RPMI8226 (cell line): ENCODE results near the gene GTF3C5.

Source experiments
- DNase-seq: peaks from one replicate; pipeline ENCODE4 v3.0.0-alpha.2; 2015

Gene GTF3C5

DNA sequence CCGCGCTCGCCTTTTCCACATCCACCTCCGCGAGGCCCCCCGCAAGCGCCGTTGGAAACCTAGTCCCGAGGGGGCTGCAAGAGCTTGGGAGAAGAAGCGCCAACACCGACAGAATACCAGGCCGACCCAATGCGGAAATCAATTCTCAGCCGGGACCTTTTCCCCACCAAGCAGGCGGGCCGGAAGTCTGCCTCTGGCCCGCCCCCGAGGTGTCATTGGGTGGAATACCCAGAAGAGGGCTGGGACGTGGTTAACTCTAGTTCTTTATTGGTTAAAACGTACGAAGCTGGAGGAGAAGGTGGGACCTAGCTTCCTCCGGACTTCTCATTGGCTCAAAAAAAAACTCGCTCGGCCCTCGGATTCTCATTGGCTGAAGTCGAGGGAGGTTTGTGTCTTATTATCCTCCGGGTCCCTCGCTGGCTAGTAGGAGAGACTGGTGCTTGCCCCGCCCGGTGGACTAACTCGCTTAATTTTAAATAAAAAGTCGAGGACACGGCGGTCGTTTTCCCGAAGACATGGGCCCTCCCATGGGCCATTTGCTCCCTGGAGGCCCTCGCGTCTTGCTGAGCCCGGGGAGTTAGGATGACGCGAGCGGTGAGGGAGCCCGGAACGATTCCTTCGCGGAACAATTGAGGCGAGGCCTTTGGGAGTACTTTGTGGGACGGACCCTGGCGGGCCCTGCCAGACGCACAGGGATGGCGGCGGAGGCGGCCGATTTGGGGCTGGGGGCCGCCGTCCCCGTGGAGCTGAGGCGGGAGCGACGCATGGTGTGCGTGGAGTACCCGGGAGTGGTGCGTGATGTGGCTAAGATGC lies at the start of gene GTF3C5:
Gene GTF3C5 (plus strand): TSS at position 681 of the 813 bp plus-strand sequence. CDS start 15 bp downstream, at position 696.
- peak; percentile 99 for DNase-seq

DNA sequence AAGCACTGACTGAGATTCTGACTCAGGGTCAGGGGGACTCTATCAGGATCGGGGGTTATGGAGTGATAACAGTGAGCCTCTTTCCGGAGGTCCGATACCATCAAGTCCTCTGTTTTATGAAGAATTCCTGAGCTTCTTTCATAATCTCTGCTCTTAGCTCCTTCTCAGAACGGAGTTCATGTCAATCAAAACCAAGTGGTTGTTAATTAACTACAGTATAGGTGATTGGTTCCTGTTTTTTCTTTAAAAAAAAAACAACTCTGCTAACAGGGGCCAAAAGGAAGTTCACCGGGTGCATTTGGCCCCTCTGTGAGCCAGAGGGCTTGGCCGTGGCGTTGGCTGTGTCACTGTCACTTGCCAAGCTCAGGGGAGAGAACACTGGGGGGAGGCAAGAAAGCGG lies 48.3 kb upstream of the GTF3C5 start:
- DNase-seq, result no peak

GRCh38 chr9:132983491-132984201 lies 47.2 kb upstream of the GTF3C5 start:
- DNase-seq, result no peak

- no peak for DNase-seq
These were observed 46.4 kb upstream of the GTF3C5 start for GRCh38 chr9:132984202-132985070.

- no peak for DNase-seq
These were observed 45.8 kb upstream of the GTF3C5 start for GRCh38 chr9:132985071-132985350.

DNA sequence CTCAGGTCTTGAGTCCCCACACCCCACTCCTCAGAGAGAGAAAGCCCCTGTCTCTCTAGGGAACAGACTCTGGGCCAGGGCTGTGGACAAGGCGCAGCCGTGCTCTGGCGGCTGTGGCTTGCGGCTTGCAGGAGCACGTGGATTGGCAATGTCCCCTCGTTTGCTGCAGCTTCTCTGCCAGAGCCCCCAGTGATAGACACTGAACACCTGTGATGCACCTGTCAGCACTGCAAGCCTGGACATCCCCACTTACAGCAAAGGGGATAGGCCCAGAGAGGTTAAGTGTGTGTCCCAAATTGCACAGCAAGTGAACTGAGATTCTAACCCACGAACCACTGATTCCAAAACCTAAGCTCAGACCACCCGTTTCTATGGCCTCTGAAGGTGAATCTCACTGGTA lies 45.3 kb upstream of the GTF3C5 start:
- peak; percentile 27 for DNase-seq

DNA sequence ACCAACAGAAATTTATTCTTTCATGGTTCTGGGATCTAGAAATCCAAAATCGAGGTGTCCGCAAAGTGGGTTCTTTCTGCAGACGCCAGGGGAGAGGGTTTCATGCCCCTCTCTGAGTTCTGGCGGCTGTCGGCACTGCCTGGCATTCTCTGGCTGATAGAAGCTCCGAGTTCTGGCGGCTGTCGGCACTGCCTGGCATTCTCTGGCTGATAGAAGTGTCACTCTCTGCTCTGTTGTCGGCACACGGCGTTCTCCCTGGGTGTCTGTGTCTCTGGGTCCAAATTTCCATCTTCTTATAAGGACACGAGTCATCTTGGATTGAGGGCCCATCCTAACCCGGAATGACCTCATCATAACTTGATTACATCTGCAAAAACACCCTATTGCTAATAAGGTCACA lies 44.7 kb upstream of the GTF3C5 start:
- DNase-seq, result no peak

DNA sequence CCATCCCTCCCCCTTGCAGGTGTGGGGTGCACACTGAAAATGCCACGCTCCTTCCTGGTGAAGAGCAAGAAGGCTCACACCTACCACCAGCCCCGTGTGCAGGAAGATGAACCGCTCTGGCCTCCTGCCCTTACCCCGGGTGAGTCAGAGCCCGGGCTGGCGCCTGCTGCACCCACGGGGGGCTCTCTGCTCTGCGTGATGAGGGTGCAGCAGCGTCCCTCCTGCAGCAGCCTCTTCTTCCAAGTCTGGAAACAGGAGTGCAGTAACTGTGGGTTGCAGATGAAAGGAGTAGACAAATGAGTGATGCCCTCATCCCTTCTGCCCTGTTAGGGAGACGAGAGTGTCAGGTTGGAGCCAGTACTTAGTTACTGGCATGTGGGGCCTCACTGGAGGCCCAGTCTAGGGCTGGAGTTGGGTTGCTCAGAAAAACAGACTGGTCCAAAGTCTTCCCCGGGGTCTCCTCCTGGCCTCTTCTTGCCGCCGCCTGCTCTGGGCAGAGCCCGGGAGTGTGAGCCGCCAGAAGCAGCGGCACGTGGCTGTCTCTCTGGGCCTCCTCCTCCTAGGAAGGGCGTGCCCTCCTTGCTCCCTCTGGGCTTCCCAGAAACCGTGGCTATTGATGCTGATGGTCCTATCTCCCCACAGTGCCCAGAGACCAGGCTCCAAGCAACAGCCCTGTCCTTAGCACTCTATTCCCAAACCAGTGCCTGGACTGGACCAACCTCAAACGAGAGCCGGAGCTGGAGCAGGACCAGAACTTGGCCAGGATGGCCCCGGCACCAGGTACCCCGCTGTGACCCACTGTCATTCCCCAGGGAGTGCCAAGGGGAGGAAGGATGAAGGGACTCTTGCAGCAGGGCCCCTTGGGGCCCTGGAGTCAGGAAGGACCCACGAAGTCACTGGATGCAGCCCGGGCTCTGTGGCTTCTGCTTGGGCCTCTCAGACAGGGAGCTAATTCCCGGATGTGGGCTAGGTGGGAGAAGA lies 43.9 kb upstream of the GTF3C5 start:
- peak; percentile 25 for DNase-seq

GRCh38 chr9:132988244-132989013 lies 42.4 kb upstream of the GTF3C5 start:
- DNase-seq, result no peak

DNA sequence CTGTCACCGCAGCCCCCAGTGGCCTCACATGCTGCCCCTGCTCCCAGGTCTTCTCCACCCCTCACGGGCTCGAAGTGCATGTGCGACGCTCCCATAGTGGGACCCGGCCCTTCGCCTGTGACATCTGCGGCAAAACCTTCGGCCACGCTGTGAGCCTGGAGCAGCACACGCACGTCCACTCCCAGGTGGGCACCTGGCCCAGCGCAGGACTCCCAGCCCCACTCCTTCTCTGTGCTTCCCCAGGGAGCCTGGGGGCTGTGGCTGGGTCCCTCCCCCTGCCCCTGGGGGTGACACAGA lies 41.8 kb upstream of the GTF3C5 start:
- no peak for DNase-seq

DNA sequence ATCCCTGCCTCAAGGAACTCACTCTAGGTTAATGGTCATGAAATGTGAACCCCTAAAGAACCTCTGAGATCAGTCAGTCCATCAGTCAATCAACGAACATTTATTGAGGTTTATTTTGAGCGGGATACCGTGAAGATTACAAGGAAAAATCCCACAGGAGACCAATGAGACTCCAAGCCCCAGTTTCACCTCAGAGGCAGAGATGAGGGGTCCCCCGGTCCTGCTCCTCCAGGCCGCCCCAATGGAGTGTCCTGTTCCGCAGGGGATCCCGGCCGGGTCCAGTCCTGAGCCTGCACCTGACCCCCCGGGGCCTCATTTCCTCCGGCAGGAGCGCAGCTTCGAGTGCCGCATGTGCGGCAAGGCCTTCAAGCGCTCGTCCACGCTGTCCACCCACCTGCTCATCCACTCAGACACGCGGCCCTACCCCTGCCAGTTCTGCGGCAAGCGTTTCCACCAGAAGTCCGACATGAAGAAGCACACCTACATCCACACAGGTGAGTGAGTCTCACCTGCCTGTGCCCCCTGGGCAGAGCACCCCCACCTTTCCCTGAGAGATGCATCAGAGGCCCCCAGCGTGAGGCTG lies 41.3 kb upstream of the GTF3C5 start:
- DNase-seq, result no peak

DNA sequence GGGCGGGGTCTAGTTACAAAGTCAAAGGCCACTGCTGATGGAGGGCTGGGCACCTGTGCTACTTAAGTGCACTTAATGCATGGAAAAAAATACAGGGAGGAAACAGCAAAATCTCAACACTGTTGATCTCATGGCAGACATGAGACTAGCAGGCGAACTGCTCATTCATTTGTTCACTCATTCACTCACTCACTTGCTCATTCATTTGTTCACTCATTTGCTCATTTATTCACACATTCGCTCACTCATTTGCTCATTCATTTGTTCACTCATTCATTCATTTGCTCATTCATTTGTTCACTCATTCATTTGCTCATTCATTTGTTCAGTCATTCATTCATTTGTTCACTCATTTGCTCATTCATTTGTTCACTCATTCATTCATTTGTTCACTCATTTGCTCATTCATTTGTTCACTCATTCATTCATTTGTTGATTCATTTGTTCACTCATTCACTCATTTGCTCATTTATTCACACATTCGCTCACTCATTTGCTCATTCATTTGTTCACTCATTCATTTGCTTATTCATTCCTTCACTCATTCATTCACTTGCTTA lies 40.7 kb upstream of the GTF3C5 start:
- DNase-seq, result peak; percentile 35

GRCh38 chr9:132990781-132991180 lies 40.0 kb upstream of the GTF3C5 start:
- peak; percentile 73 for DNase-seq

DNA sequence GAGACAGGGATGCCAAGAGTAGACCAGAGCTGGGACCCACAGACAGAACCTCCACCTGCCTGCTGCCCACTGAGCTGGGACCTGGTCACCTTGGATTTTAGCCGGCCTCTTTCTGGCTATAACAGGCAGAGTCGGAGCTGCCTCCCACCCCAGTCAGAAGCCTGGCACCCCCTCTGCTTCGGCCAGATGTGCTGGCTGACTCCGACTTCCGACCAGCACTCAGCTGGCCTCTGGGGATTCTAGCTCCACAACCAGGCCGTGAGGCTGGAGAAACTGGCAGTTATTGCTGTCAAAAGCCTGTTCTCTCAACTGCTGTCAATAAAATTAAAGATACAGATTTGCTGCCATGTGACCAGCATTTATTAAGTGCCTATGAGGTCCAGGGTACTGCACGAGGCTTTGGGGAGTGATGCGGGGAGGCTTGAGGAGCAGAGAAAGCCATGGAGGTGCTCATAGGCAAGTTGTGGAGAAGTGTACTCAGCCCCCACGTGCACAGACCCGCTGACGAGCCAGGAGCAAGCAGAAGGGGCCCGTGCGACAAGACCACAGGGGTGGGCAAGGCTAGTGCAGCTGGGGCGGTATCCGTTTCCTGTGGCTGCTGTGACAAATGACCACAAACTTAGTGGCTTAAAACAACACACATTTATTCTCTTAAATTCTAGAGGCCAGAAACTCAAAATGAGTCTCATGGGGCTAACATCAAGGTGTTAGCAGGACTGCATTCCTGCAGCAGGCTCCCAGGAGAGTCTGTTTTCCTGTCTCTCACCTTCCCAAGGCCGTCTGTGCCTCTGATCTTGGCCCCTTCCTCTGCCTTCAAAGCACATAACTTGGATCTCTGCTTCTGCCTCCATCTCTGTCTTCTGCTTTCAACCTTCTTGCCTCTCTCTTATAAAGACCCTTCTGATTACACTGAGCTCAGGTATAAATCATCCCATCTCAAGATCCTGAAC lies 39.2 kb upstream of the GTF3C5 start:
- DNase-seq, result no peak

GRCh38 chr9:132993511-132993939 lies 37.3 kb upstream of the GTF3C5 start:
- no peak for DNase-seq

DNA sequence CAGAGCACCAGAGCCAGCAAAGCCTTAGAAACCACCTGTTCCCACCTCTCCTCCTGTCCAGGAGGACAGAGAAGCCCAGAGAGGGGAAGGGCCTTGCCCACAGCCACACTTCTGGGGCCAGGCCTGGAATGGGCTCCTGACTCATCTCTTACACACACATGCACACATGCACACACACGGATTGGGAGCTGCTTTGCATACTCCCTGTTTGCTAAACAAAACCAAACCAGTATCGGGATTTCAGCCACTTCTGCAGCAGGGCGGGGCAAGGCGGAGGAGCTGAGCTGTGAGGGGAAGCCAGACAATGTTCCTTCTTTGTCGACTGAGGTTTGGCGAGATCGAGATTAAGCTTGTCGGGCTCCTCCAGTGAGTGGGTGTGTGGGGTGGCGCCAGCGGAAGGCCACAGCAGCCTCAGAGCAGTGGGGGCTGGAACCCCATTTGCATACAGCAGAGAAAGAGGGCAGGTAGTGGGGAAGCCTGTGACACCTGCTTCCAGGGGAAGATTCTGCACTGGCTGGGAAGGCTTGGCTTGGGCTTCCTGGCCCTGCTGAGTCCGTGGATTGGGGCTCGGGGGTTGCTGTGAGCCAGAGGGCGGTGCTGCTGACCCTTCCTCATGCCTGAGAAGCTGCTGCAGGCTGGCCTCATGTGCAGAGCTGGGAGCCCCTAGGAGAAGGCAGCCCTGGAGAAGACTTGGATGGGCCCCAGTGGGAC lies 36.2 kb upstream of the GTF3C5 start:
- no peak for DNase-seq

- DNase-seq, result no peak
These were observed 35.7 kb upstream of the GTF3C5 start for GRCh38 chr9:132995121-132995420.

DNA sequence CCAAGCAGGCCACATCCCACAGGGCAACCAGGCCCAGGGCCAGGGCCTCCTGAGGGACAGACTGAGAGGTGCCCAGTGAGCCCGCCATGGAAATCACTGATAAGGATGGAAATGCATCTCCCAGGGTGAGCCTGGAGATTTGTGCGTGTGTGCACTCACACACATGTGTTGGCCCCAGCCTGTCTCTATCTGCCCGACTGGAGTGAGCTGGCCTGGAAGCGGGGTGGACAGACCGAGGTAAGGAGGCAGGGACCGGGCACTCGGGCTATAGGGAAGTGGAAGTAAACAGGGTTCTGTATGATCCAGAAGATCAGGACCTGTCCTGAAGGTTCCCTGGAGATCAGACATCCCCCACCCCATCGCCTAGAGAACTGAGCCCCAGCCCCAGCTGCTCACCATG lies 34.9 kb upstream of the GTF3C5 start:
- DNase-seq, result no peak

DNA sequence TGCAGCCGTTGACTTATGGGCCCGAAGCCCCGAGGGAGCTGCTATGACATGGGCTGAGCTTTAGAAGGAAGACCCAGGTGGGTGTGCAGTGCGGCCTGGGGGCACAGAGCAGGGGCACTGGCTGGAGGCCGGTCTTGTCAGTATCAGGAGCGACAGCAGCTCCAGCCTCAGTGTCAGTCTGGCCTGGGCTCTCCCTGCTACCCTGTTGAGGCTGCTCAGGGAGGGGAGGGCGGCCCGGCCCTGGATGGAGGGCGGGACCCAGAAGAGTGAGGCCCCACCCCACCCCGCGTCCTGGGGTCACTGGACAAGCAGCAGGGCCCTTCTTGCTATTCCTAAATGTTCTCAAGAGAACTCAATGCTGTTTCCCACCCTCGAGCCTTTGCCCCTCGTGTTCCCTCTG lies 34.3 kb upstream of the GTF3C5 start:
- no peak for DNase-seq
